H1 (cell line): Measurements from ENCODE around the gene SP7. TPM values are rescaled to one million over a fixed set of nuclear protein-coding genes. Genes with fewer than 3 reads are reported as not detected.

Experiments
- CTCF ChIA-PET: fragments of 300-600 bp; sonication (Branson Sonifier 250); formaldehyde crosslinking; loops from one replicate; lab custom pipeline; 2021; ENCODE audit not compliant: partially characterized antibody; lab: Charles Lee
- POLR2A ChIA-PET: fragments of 300-600 bp; sonication (Branson Sonifier 250); formaldehyde crosslinking; loops from one replicate; lab custom pipeline; 2021; ENCODE audit warnings: inconsistent platforms; ENCODE audit not compliant: partially characterized antibody; lab: Charles Lee
- DNase-seq, 2 experiments: peaks; one replicate each; pipeline versions ENCODE4 v3.0.0 to v3.0.0-alpha.2; 2010 to 2022; ENCODE audit warnings: low spot score in 2 of 2, low read depth in 1 of 2, mixed read lengths in 1 of 2
- FAIRE-seq: peaks from 2 replicates; lab custom pipeline; 2011; peaks lifted over from hg19 to GRCh38; lab: Jason Lieb, UNC
- H2AFZ ChIP-seq: 2 replicates; pipeline ENCODE4 v1.8.1; 2012; ENCODE audit warnings: low read length, inconsistent platforms
- H2AK5ac ChIP-seq: 2 replicates; pipeline ENCODE4 v1.6.1; 2013; ENCODE audit warnings: low read depth, low read length
- H2BK120ac ChIP-seq: replicated peaks from 2 replicates; pipeline ENCODE3; 2013; ENCODE audit warnings: low read depth, low read length, inconsistent platforms
- H2BK12ac ChIP-seq: 2 replicates; pipeline ENCODE4 v1.6.1; 2013; ENCODE audit warnings: low read depth, low read length
- H2BK15ac ChIP-seq: 2 replicates; pipeline ENCODE4 v1.6.1; 2013; ENCODE audit warnings: low read length
- H2BK20ac ChIP-seq: 2 replicates; pipeline ENCODE4 v1.6.1; 2013; ENCODE audit warnings: low read length
- H2BK5ac ChIP-seq: 2 replicates; pipeline ENCODE4 v1.6.1; 2013; ENCODE audit warnings: low read depth, low read length
- H3K14ac ChIP-seq: 2 replicates; pipeline ENCODE4 v1.6.1; 2013; ENCODE audit warnings: inconsistent platforms; ENCODE audit not compliant: insufficient read length
- H3K18ac ChIP-seq: 2 replicates; pipeline ENCODE4 v1.6.1; 2013; ENCODE audit warnings: low read length; ENCODE audit errors: extremely low read depth
- H3K23ac ChIP-seq: 2 replicates; pipeline ENCODE4 v1.6.1; 2013; ENCODE audit warnings: inconsistent platforms; ENCODE audit not compliant: insufficient read length
- H3K23me2 ChIP-seq: 2 replicates; pipeline ENCODE4 v1.6.1; 2013; ENCODE audit warnings: low read depth, low read length
- H3K27ac ChIP-seq: 2 replicates; pipeline ENCODE4 v1.6.1; 2011; ENCODE audit warnings: low read depth, low read length, inconsistent platforms
- H3K27me3 ChIP-seq, 4 experiments: replicated peaks in 1 of 4; 1 replicate in 1 of 4; 2 replicates in 3 of 4; pipeline versions ENCODE4 v1.6.1 to v1.8.1; 2011 to 2013; ENCODE audit warnings: low read length in 3 of 4, mild to moderate bottlenecking in 3 of 4, inconsistent platforms in 2 of 4, mixed read lengths in 2 of 4, moderate library complexity in 1 of 4; ENCODE audit not compliant: control insufficient read depth in 3 of 4, insufficient read depth in 3 of 4; ENCODE audit errors: extremely low read depth in 1 of 4
- H3K36me3 ChIP-seq, 4 experiments: 2 replicates each; pipeline versions ENCODE4 v1.6.1 to v1.8.1; 2011 to 2013; ENCODE audit warnings: mild to moderate bottlenecking in 4 of 4, low read length in 3 of 4, moderate library complexity in 2 of 4, control low read depth in 1 of 4, inconsistent platforms in 1 of 4; ENCODE audit not compliant: insufficient read depth in 4 of 4, control insufficient read depth in 2 of 4
- H3K4ac ChIP-seq: replicated peaks from 2 replicates; pipeline ENCODE3; 2013; ENCODE audit warnings: low read length, low read depth, mixed read lengths, inconsistent platforms; ENCODE audit not compliant: insufficient read length
- H3K4me1 ChIP-seq, 4 experiments: replicated peaks in 1 of 4; 1 replicate in 1 of 4; 2 replicates in 3 of 4; pipeline versions ENCODE4 v1.6.1 to v1.8.1; 2011 to 2013; ENCODE audit warnings: low read length in 3 of 4, inconsistent platforms in 2 of 4, mixed read lengths in 1 of 4; ENCODE audit not compliant: insufficient read depth in 4 of 4, control insufficient read depth in 3 of 4
- H3K4me2 ChIP-seq, 2 experiments: 2 replicates each; pipeline versions ENCODE4 v1.6.1 to v1.8.1; 2011 to 2013; ENCODE audit warnings: low read depth in 2 of 2, low read length in 2 of 2, control low read depth in 1 of 2, inconsistent platforms in 1 of 2, mild to moderate bottlenecking in 1 of 2; ENCODE audit not compliant: insufficient read depth in 1 of 2
- H3K4me3 ChIP-seq, 4 experiments: fragments of 200-600, 300-600 bp in 1 of 4; sonication (generic), shearing (Covaris generic), sonication (Bioruptor Twin) in 1 of 4; 2 replicates each; pipeline versions ENCODE4 v1.5.1 to v1.8.1; 2011 to 2016; ENCODE audit warnings: low read length in 4 of 4, low read depth in 3 of 4, control low read depth in 2 of 4, inconsistent platforms in 2 of 4, mild to moderate bottlenecking in 2 of 4, mixed read lengths in 1 of 4, moderate library complexity in 1 of 4; ENCODE audit not compliant: insufficient read depth in 2 of 4; ENCODE audit errors: extremely low read depth in 1 of 4
- H3K56ac ChIP-seq: replicated peaks from 2 replicates; pipeline ENCODE3; 2013; ENCODE audit warnings: low read depth, mild to moderate bottlenecking, mixed read lengths, low read length, inconsistent platforms; ENCODE audit not compliant: insufficient read length
- H3K79me1 ChIP-seq: 2 replicates; pipeline ENCODE4 v1.6.1; 2013; ENCODE audit warnings: low read depth, low read length, control low read depth
- H3K79me2 ChIP-seq, 2 experiments: 2 replicates each; pipeline versions ENCODE4 v1.6.1 to v1.8.1; 2012 to 2013; ENCODE audit warnings: low read length in 2 of 2, mild to moderate bottlenecking in 2 of 2, inconsistent platforms in 1 of 2; ENCODE audit not compliant: insufficient read depth in 2 of 2, control insufficient read depth in 1 of 2
- H3K9ac ChIP-seq, 4 experiments: replicated peaks in 1 of 4; 1 replicate in 1 of 4; 2 replicates in 3 of 4; pipeline versions ENCODE4 v1.6.1 to v1.8.1; 2011 to 2013; ENCODE audit warnings: low read depth in 3 of 4, low read length in 3 of 4, control low read depth in 2 of 4, mild to moderate bottlenecking in 2 of 4, moderate library complexity in 2 of 4, inconsistent platforms in 1 of 4; ENCODE audit errors: extremely low read depth in 1 of 4
- H3K9me3 ChIP-seq, 2 experiments: 2 replicates each; pipeline versions ENCODE4 v1.6.1 to v1.8.1; 2012 to 2013; ENCODE audit warnings: mild to moderate bottlenecking in 2 of 2, moderate library complexity in 2 of 2, control low read depth in 1 of 2, inconsistent platforms in 1 of 2, low read depth in 1 of 2, low read length in 1 of 2, mixed read lengths in 1 of 2; ENCODE audit not compliant: insufficient read depth in 2 of 2
- H4K20me1 ChIP-seq, 2 experiments: replicated peaks in 1 of 2; 2 replicates each; pipeline versions ENCODE3 to v1.8.1; 2011 to 2013; ENCODE audit warnings: inconsistent platforms in 2 of 2, low read length in 2 of 2, mild to moderate bottlenecking in 1 of 2; ENCODE audit not compliant: insufficient read depth in 2 of 2, control insufficient read depth in 1 of 2
- H4K5ac ChIP-seq: 2 replicates; pipeline ENCODE4 v1.6.1; 2013; ENCODE audit warnings: low read length, low read depth, mixed read lengths, inconsistent platforms; ENCODE audit not compliant: insufficient read length
- H4K8ac ChIP-seq: 2 replicates; pipeline ENCODE4 v1.8.0; 2013; ENCODE audit warnings: mild to moderate bottlenecking, moderate library complexity, low read length, inconsistent platforms; ENCODE audit not compliant: insufficient read depth; ENCODE audit errors: extremely low read depth
- H4K91ac ChIP-seq: replicated peaks from 2 replicates; pipeline ENCODE3; 2013; ENCODE audit warnings: low read length, mixed read lengths, inconsistent platforms; ENCODE audit not compliant: insufficient read length
- FOSL1 ChIP-seq: IDR thresholded peaks from 2 replicates; pipeline ENCODE4 v1.6.1; 2011; ENCODE audit warnings: mild to moderate bottlenecking, low read depth, low read length, moderate library complexity; ENCODE audit not compliant: insufficient read depth
- GABPA ChIP-seq: IDR thresholded peaks from 2 replicates; pipeline ENCODE4 v1.6.1; 2011; ENCODE audit warnings: mild to moderate bottlenecking, low read length, moderate library complexity, borderline replicate concordance; ENCODE audit not compliant: insufficient read depth
- JUN ChIP-seq: IDR thresholded peaks from 2 replicates; pipeline ENCODE4 v1.6.1; 2011; ENCODE audit warnings: low read depth, mild to moderate bottlenecking, improper control_type of control experiment, low read length
- POU5F1 ChIP-seq: IDR thresholded peaks from 2 replicates; pipeline ENCODE4 v1.6.1; 2011; ENCODE audit warnings: low read depth, mild to moderate bottlenecking, low read length, moderate library complexity
- RAD21 ChIP-seq, 2 experiments: IDR thresholded peaks in 1 of 2; conservative IDR thresholded peaks in 1 of 2; 2 replicates each; pipeline ENCODE4 v1.6.1; 2011; ENCODE audit warnings: low read depth in 2 of 2, low read length in 2 of 2, improper control_type of control experiment in 1 of 2, inconsistent platforms in 1 of 2, mild to moderate bottlenecking in 1 of 2, moderate library complexity in 1 of 2
- YY1 ChIP-seq: IDR thresholded peaks from 2 replicates; pipeline ENCODE4 v1.6.1; 2011; ENCODE audit warnings: low read depth, mild to moderate bottlenecking, low read length
- WGBS, 2 experiments: shearing (Covaris generic) in 1 of 2; methylation state at CpG; one replicate each; pipeline versions ENCODE4 v1.1.6 to v1.1.7; 2013 to 2015; ENCODE audit warnings: low lambda C conversion rate in 2 of 2, mixed read lengths in 2 of 2, inconsistent platforms in 1 of 2, low coverage in 1 of 2, missing lambda C conversion rate in 1 of 2; ENCODE audit not compliant: insufficient replicate concordance in 2 of 2, insufficient coverage in 1 of 2, insufficient read length in 1 of 2; ENCODE audit errors: extremely low coverage in 1 of 2, missing lambda C conversion rate in 1 of 2; 5-methylcytosine and 5-hydroxymethylcytosine counted together
- polyA plus RNA-seq, 7 experiments: library from polyadenylated mRNA; depleted of rRNA in 3 of 7; stranded (reverse) in 5 of 7; unstranded in 2 of 7; fragments of >200 nt in 5 of 7; fragments of 200-250 nt in 2 of 7; gene quantifications; 1 replicate in 5 of 7; 2 replicates in 1 of 7; 4 replicates in 1 of 7; pipeline versions ENCODE4 v1.2.1 to v1.2.3, GENCODE V29; 2011 to 2013; ENCODE audit warnings: missing spikeins in 2 of 7, mixed read lengths in 2 of 7
- total RNA-seq: library from RNA; stranded (reverse); fragmentation: NEBNext Ultra II Directional; extraction: Animal tissue kit (Norgen Biotek cat#: 25700); gene quantifications from 2 replicates; pipeline ENCODE4 v1.2.1, GENCODE V29; 2021

SP7 gene
- total and polyA plus RNA-seq, 2 of the 8 experiments (the other 6 are each of a cell fraction or from before 2014, with no cell fraction given): 0.12 to 0.13 TPM

- Histone ChIP-seq H3K18ac (peak within 1 kb of the TSS; percentile 52; the same call in 1 of the 2 replicates), H3K4me2 (peak within 1 kb of the TSS; percentile 93 to 95), H3K27ac (peak within 1 kb of the TSS; percentile 70), H4K5ac (peak within 1 kb of the TSS; percentile 85), H2BK20ac (no peak within 1 kb of the TSS), H3K14ac (no peak within 1 kb of the TSS), H3K9ac (peak within 1 kb of the TSS; percentile 90 to 95 (median 92)), H4K8ac (peak within 1 kb of the TSS; percentile 94; the same call in 1 of the 2 replicates), H2BK5ac (peak within 1 kb of the TSS; percentile 68), H3K4me1 (peaks cover 0 to 4% (median 2%) of the 10 kb centered on the region in 4 experiments; a peak in 5 of 7 replicates), H3K79me1 (0 out of 2 replicates have a peak, but pooled peaks cover under 1% of the 10 kb centered on the region), H2BK120ac (peak within 1 kb of the TSS; percentile 92), H3K79me2 (peaks cover 5 to 19% of the 10 kb centered on the region in 2 experiments; a peak in 3 of 4 replicates), H3K56ac (peak within 1 kb of the TSS; percentile 87), H2BK15ac (0 out of 2 replicates have a peak within 1 kb of the TSS, but pooled peaks have one; percentile 72), H3K23ac (no peak within 1 kb of the TSS), H4K20me1 (no peaks in the 10 kb centered on the region), H3K27me3 (no peaks in the 10 kb centered on the region), H4K91ac (peak within 1 kb of the TSS; percentile 94), H2AK5ac (0 out of 2 replicates have a peak within 1 kb of the TSS, but pooled peaks have one; percentile 15), H3K4ac (peak within 1 kb of the TSS; percentile 87), H3K4me3 (peak within 1 kb of the TSS; percentile 70 to 100 (median 100)), H3K36me3 (peaks cover 8 to 24% (median 21%) of the 10 kb centered on the region in 4 experiments), H2BK12ac (no peak within 1 kb of the TSS), H3K9me3 (no peaks in the 10 kb centered on the region), H2AFZ (peak within 1 kb of the TSS; percentile 99), H3K23me2 (peaks cover 10% of the 10 kb centered on the region)
- WGBS, 2 experiments: 5% methylated on average over 37 of the region's 42 CpGs; no CpG with 5 or more reads in 1 of the 2 experiments
- DNase-seq (peak; percentile 61 to 86), FAIRE-seq (peak; percentile 73)
- POLR2A ChIA-PET: interaction anchor here (0.7 to 6.7 kb wide), 23 partner anchors 8 to 216 kb away, joined by 3 to 76 read pairs (median 5); partner anchors contain the start of genes AAAS, ESPL1, SPRYD3 and TARBP2
- CTCF ChIA-PET: interaction anchor here (0.6 to 28.3 kb wide), 14 partner anchors 9 to 690 kb away, joined by 3 to 573 read pairs (median 5); partner anchors contain the start of genes AAAS, HOXC10 and ITGB7
- TF ChIP-seq YY1: peak; percentile 93
- TF ChIP-seq GABPA: peak; percentile 59; the same call in 1 of the 2 replicates
- no peak for TF ChIP-seq RAD21 (IDR thresholded peaks at IDR 0.05 in 1 of 2, conservative IDR thresholded peaks at IDR 0.05 in 1 of 2; ENCODE audit: low read depth in 2 of 2, low read length in 2 of 2)
- no peak for TF ChIP-seq JUN
- no peak for TF ChIP-seq POU5F1
- no peak for TF ChIP-seq FOSL1
These were observed 40.9 kb downstream of the SP7 start, which contains the start of gene PFDN5 for GRCh38 chr12:53295070-53295890. Gene PFDN5 (plus strand): TSS chr12:53295542. CDS start chr12:53295568, 26 bp downstream.
